ENCODE data around the gene SMARCD1.

DNA sequence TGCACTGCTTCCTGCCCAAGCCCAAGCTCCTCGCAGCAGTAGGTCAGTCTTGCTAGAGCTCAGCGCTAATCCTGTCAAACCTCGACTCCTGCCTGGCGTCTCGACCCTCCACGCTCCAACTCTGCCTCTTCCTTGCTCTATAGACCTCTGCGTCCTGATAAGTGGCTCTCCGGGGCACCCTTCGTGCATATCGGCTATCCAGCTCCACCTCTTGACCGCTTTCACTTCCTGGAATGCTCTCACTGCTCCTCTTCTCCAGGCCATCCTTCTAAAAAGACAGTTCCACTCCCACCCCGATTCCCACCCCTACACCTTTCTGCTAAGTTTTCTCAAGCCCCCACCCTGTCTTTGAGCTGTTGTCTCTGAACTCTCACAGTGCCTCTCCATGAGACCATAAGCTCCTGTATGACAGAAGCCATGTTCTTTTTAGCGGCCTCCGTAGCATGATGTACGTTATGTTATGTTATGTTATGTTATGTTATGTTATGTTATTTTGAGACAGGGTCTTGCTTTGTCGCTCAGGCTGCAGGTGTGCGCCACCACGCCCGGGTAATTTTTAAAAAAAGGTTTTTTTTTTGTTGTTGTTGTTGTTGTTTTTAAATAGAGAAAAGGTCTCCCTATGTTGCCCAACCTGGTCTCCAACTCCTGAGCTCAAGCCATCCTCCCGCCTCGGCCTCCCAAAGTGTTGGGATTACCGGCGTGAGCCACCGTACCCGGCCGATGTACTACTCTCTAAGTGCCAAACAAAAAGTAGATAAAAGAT, 27.5 kb downstream of the SMARCD1 start:
- TF ChIP-seq ZNF274 (IDR thresholded peaks at IDR 0.05; ENCODE audit: low read depth, low read length) (no peak), YY1 (IDR thresholded peaks at IDR 0.05; ENCODE audit: insufficient read depth, insufficient read length) (no peak)
